HG03060 (cell line): Measurements from ENCODE around the gene HSPA1A.
"Not testable (repeated sequence)": the region's sequence is repeated elsewhere in the genome, so short reads cannot be mapped to it uniquely, and the experiment has no call there.

Experiments used
- ATAC-seq: cut with Tn5 transposase; IDR thresholded peaks from one replicate; pipeline ENCODE4 v1.9.1; 2021; ENCODE audit warnings: low read depth, moderate number of reproducible peaks; ENCODE audit not compliant: unreplicated experiment

The HSPA1A gene

GRCh38 chr6:31831350-31832215, 16.2 kb downstream of the HSPA1A start:
- ATAC-seq, result no peak

DNA sequence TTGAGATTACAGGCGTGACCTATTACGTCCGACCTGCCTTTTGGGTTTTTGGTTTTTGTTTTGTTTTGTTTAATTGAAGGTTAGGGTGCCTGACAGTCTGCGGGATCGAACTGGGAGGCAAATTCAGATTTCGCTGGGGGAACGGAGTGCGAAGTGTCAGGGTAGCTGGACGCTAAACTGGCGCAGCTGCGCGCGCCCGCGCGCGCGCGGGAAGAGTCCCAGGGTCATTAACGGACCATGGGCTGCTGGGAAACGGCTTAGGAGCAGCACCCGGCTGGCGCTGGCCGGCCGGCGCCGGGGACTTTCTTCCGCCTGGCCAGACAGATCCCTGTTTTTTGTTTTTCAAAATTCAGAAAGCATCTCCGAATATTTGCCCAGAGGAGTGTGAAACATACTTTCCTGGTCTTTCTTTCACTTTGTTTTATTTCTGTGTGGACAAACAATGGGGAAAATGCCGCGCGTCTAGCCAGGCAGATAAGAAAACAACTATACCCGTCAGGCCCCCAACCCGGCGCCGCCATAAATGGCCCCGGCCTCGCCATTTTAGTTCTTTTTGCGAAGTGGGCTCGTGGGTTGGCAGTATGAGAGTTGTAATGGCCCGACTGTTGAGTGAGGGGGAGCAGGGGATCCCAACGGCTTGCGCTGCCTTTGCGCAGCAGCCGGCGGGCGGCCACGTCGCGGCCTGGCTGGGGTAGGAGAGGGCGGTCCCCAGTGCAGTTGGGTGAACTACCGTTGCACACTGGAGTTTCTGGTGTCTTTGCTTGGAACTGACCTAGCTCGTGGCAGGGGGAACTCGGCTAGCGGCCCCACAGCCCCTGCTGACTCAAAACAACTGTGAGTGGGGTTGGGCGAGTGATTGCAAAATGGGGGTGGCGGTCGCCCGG, 19.3 kb downstream of the HSPA1A start:
- no peak for ATAC-seq

DNA sequence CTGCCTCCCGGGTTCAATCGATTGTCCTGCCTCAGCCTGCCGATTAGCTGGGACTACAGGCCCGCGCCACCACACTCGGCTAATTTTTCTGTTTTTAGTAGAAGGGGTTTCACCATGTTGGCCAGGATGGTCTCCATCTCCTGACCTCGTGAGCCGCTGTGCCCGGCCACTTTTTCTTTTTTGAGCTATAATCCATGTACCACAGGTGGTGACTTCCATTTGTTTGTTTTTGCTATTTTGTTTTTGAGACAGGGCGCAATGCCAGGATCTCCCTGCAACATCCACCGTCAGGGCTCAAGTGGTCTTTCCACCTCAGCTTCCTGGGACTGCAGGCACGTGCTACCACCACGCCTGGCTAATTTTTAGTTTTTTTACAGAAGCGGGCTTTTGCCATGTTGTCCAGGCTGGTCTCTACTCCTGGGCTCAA, 20.7 kb downstream of the HSPA1A start:
- ATAC-seq, result no peak

DNA sequence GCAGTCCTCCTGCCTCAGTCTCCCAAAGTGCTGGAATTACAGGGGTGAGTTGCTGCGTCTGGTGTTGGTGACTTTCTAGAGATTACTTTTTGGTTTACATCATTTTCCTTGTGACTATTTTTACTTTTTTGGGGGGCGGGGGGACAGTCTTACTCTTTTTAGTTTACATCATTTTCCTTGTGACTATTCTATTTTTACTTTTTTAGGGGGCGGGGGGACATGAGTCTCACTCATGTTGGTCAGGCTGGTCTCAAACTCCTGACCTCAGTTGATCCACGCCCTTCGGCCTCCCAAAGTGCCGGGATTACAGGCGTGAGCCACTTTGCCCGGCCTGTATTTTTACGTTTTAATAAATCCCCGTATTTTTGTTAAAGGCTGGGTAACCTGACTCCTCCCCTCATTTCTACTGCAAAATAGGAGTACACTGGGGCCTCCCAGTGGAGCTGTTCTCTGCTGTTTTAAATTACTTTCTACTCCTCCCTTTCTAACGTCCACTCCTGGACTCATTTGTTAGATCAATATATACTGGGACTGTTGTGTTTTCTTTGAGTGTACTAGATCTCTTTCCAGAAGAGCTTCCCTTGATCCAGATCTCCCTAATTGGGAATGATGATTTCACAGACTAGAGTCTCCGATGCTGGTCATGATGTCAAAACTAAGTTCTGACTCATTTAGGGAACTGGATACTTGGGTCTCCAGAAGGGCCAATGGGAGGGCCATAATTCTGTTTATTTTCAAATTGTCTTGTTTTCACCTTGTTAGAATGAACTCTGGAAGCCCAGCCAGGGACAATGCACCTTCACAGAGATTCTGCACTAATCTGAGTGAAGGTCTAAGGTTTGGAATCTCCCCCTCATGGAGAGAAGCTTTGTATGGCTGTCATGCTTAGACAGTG, 21.4 kb downstream of the HSPA1A start:
- ATAC-seq, result no peak

- ATAC-seq, result no peak
These were observed 22.2 kb downstream of the HSPA1A start for GRCh38 chr6:31837369-31838113.

- ATAC-seq, result not testable (repeated sequence)
These were observed 22.8 kb downstream of the HSPA1A start for GRCh38 chr6:31838114-31838553.

- no peak for ATAC-seq
These were observed 23.6 kb downstream of the HSPA1A start for GRCh38 chr6:31838968-31839367.

GRCh38 chr6:31839779-31840126, 24.4 kb downstream of the HSPA1A start:
- ATAC-seq, result not testable (repeated sequence)

DNA sequence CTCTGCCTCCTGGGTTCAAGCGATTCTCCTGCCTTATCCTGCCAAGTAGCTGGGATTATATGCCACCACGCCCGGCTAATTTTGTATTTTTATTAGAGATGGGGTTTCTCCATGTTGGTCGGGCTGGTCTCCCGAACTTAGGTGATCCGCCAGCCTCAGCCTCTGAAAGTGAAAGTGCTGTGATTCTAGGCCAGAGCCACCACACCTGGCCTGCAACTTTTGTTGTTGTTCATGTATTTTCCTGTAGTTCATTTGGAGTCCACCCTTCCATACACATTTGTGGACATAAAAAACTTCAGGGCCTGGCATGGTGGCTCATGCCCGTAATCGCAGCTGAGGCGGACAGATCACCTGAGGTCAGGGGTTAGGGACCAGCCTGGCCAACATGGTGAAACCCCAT, 26.7 kb downstream of the HSPA1A start:
- ATAC-seq, result no peak

GRCh38 chr6:31844507-31844906, 29.2 kb downstream of the HSPA1A start:
- no peak for ATAC-seq

- no peak for ATAC-seq
These were observed 32.1 kb downstream of the HSPA1A start for GRCh38 chr6:31847276-31847978.

DNA sequence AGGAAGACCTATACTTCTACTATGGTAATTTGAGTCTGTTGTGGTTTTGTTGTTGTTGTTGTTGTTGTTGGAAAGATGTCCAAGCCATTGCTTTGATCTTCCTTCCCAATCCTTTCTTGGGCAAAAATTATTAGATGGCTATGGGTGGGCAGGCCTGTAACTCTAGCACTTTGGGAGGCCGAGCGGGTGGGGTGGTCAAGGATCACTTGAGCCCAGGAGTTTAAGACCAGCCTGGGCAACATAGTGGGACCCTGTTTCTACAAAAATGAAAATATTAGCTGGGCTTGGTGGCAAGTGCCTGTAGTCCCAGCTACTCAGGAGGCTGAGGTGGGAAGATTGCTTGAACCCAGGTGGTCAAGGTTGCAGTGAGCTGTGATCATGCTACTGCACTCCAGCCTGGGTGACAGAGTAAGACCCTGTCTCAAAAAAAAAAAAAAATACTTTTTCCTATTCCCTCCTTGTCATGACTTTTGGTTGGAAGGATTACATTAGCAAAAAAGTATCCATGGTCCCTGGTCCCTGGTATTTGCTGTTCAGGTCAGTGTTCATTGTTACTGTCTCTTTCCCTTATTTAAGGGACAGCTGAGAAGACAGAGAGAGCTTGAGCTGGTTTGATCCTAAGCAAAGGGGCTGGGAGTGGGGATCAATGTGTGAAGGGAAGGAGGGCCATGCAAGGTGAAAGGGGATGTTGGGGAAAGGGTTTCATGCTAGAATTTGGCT, 35.6 kb downstream of the HSPA1A start:
- ATAC-seq, result no peak

DNA sequence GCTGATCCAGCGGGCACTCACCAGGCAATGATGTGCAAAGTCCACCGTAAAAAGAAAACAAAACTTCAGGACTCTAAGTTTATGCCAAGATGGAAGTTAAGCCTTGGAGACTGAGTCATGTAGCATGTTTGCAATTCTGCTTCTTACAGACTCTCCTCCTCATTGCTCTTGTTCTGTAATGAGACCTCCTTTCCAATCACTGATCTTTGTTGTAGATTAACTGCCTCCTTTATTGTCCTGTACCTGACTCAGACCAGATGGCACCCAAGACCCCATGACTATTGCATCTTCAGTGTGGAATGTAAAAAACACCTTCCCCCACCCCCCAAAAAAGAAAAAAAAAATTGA, 36.1 kb downstream of the HSPA1A start:
- no peak for ATAC-seq

DNA sequence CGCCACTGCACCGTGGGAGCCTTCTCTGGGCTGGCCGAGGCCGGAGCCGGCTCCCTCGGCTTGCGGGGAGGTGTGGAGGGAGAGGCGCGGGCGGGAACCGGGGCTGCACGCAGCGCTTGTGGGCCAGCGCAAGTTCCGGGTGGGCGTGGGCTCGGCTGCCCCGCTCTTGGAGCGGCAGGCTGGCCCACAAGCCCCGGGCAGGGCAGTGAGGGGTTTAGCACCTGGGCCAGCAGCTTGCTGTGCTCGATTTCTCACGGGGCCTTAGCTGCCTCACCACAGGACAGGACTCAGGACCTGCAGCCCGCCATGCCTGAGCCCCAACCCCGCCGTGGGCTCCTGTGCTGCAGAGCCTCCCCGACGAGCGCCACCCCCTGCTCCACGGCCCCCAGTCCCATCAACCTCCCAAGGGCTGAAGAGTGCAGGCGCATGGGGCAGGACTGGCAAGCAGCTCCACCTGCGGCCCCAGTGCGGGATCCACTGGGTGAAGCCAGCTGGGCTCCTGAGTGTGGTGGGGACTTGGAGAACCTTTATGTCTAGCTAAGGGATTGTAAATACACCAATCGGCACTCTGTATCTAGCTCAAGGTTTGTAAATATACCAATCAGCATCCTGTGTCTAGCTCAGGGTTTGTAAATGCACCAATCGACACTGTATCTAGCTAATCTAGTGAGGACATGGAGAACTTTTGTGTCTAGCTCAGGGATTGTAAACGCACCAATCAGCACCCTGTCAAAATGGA, 36.8 kb downstream of the HSPA1A start:
- ATAC-seq, result not testable (repeated sequence)

DNA sequence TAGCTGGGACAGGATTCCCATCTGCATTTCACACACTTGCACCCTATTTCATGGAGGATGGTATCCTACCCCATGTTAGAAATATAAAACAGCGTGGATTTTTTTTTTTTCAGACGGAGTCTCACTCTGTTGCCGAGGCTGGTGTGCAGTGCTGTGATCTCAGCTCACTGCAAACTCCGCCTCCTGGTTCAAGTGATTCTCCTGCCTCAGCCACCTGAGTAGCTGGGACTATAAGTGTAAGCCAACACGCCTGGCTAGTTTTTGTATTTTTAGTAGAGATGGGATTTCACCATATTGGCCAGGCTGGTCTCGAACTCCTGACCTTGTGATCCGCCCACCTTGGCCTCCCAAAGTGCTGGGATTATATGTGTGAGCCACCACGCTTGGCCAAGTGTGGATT, 42.4 kb downstream of the HSPA1A start:
- ATAC-seq, result not testable (repeated sequence)

DNA sequence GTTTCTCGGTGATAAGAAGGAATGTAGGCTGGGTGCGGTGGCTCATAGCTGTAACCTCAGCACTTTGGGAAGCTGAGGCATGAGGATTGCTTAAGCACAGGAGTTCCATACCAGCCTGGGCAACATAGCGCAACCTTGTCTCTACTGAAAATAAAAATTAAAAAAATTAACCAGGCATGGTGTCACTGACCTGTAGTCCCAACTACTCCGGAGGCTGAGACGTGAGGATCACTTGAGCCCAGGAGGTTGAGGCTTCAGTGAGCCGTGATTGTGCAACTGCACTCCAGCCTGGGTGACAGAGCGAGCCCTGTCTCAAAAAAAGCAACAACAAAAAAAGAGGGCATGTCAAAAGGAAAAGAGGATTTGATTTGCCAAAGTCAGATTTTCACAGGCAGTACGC, 43.4 kb downstream of the HSPA1A start:
- ATAC-seq, result no peak

DNA sequence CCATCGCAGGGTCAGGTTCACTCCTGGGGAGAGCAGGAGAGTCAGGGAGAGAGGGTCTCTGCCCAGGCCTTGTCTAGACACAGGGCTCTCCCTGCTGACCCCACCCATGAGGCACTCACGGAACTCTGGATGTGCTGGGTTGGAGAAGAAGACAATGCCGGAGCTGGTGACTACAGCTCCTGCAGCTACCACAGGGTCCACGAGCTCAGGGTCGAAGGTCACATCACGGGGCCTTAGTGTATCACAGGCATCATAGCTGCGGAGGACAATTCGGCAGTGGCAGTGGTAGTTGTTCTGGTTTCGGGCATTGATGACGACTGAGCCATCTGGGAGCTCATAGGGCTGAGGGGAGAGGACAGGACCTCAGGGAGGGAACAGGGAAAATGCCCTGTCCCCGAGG, 44.6 kb downstream of the HSPA1A start:
- ATAC-seq, result no peak

- no peak for ATAC-seq
These were observed 45.0 kb downstream of the HSPA1A start for GRCh38 chr6:31860349-31860748.
